WTC11 (cell line): ENCODE measurements around the gene CCM2. TPM values are rescaled to one million over a fixed set of nuclear protein-coding genes. Genes with fewer than 3 reads are reported as not detected.

Experiments
- ATAC-seq: fragments of 200-7000 bp; cut with Tn5 transposase; 2 replicates; pipeline ENCODE4 v1.10.0; 2021; ENCODE audit warnings: mild to moderate bottlenecking, moderate library complexity
- CTCF ChIA-PET: fragments of 300-600 bp; sonication (Branson Sonifier 250); formaldehyde crosslinking; loops from one replicate; lab custom pipeline; 2021; ENCODE audit warnings: antibody characterized with exemption; lab: Charles Lee
- POLR2A ChIA-PET: fragments of 350-600 bp; sonication (Branson Sonifier 250); formaldehyde crosslinking; loops from one replicate; lab custom pipeline; 2021; ENCODE audit warnings: antibody characterized with exemption; lab: Charles Lee
- DNase-seq: peaks from one replicate; pipeline ENCODE4 v3.0.0; 2021; ENCODE audit warnings: low spot score
- H3K27ac Mint-ChIP-seq: 2 replicates; pipeline ENCODE4 v1.8.0; 2021; ENCODE audit warnings: mixed read lengths
- H3K27me3 Mint-ChIP-seq: 2 replicates; pipeline ENCODE4 v1.8.0; 2021; ENCODE audit warnings: low read depth, mild to moderate bottlenecking, moderate library complexity, mixed read lengths
- H3K36me3 Mint-ChIP-seq: 2 replicates; pipeline ENCODE4 v1.8.0; 2021; ENCODE audit warnings: mixed read lengths
- H3K4me1 Mint-ChIP-seq: 2 replicates; pipeline ENCODE4 v1.8.0; 2022; ENCODE audit warnings: mixed read lengths
- H3K4me3 Mint-ChIP-seq: 2 replicates; pipeline ENCODE4 v1.8.0; 2021; ENCODE audit warnings: mild to moderate bottlenecking, moderate library complexity, mixed read lengths
- H3K9me3 Mint-ChIP-seq: 2 replicates; pipeline ENCODE4 v1.8.0; 2021; ENCODE audit warnings: mixed read lengths
- ATF1 ChIP-seq: sonication (generic); formaldehyde crosslinking; IDR thresholded peaks from 2 replicates; pipeline ENCODE4 v1.8.1; 2023; ENCODE audit warnings: mild to moderate bottlenecking, moderate library complexity, missing genetic modification reagents
- CBFB ChIP-seq: sonication (generic); formaldehyde crosslinking; IDR thresholded peaks from 2 replicates; pipeline ENCODE4 v1.8.1; 2022; ENCODE audit warnings: mild to moderate bottlenecking, low read depth, missing genetic modification reagents
- ELF4 ChIP-seq: sonication (generic); formaldehyde crosslinking; IDR thresholded peaks from 2 replicates; pipeline ENCODE4 v1.8.1; 2022; ENCODE audit warnings: low read depth, mild to moderate bottlenecking, moderate library complexity, missing genetic modification reagents
- EMX1 ChIP-seq: fragments of 250-450 bp; sonication (Bioruptor Pico); IDR thresholded peaks from 2 replicates; pipeline ENCODE4 v1.8.0; 2021; ENCODE audit warnings: mild to moderate bottlenecking
- MYBL2 ChIP-seq: sonication (generic); formaldehyde crosslinking; IDR thresholded peaks from 2 replicates; pipeline ENCODE4 v1.8.1; 2023; ENCODE audit warnings: mild to moderate bottlenecking, moderate library complexity, missing genetic modification reagents
- NFE2L1 ChIP-seq: sonication (generic); formaldehyde crosslinking; IDR thresholded peaks from 2 replicates; pipeline ENCODE4 v1.8.1; 2023; ENCODE audit warnings: missing genetic modification reagents
- NR1H2 ChIP-seq: sonication (generic); formaldehyde crosslinking; IDR thresholded peaks from 2 replicates; pipeline ENCODE4 v1.9.0; 2021; ENCODE audit warnings: mild to moderate bottlenecking, moderate library complexity, missing genetic modification reagents
- RORB ChIP-seq: fragments of 250-450 bp; sonication (Bioruptor Pico); IDR thresholded peaks from 2 replicates; pipeline ENCODE4 v1.9.0; 2021; ENCODE audit warnings: mild to moderate bottlenecking
- ZNF138 ChIP-seq: sonication (generic); formaldehyde crosslinking; conservative IDR thresholded peaks from 2 replicates; pipeline ENCODE4 v1.8.1; 2022; ENCODE audit warnings: mild to moderate bottlenecking, moderate library complexity, missing genetic modification reagents
- ZNF232 ChIP-seq: sonication (generic); formaldehyde crosslinking; IDR thresholded peaks from 2 replicates; pipeline ENCODE4 v1.8.0; 2022; ENCODE audit warnings: mild to moderate bottlenecking, missing genetic modification reagents
- ZNF263 ChIP-seq: sonication (generic); formaldehyde crosslinking; IDR thresholded peaks from 2 replicates; pipeline ENCODE4 v1.8.1; 2022; ENCODE audit warnings: low read depth, mild to moderate bottlenecking, moderate library complexity, missing genetic modification reagents
- ZNF671 ChIP-seq: fragments of 250-450 bp; sonication (Bioruptor Pico); IDR thresholded peaks from 2 replicates; pipeline ENCODE4 v1.8.0; 2021; ENCODE audit warnings: mild to moderate bottlenecking
- total RNA-seq: library from RNA; stranded (reverse); gene quantifications from 3 replicates; pipeline ENCODE4 v1.2.3, GENCODE V29; 2021
- TF ChIP-seq, protein P1 (sequence below): fragments of 250-450 bp; sonication (Bioruptor Pico); IDR thresholded peaks from 2 replicates; pipeline ENCODE4 v1.9.0; 2021; ENCODE audit warnings: mild to moderate bottlenecking, borderline replicate concordance
- TF ChIP-seq, protein P2 (sequence below): sonication (generic); formaldehyde crosslinking; IDR thresholded peaks from 2 replicates; pipeline ENCODE4 v1.8.1; 2023; ENCODE audit warnings: mild to moderate bottlenecking, moderate library complexity, missing genetic modification reagents
- TF ChIP-seq, protein P3 (sequence below): fragments of 250-450 bp; sonication (Bioruptor Pico); conservative IDR thresholded peaks from 2 replicates; pipeline ENCODE4 v1.9.0; 2021; ENCODE audit warnings: mild to moderate bottlenecking
- TF ChIP-seq, protein P4 (sequence below): sonication (generic); formaldehyde crosslinking; IDR thresholded peaks from 2 replicates; pipeline ENCODE4 v1.8.0; 2023; ENCODE audit warnings: mild to moderate bottlenecking, missing genetic modification reagents
- TF ChIP-seq, protein P5 (sequence below): fragments of 250-450 bp; sonication (Bioruptor Pico); IDR thresholded peaks from 2 replicates; pipeline ENCODE4 v1.9.0; 2021; ENCODE audit warnings: mild to moderate bottlenecking
- TF ChIP-seq, protein P6 (sequence below): fragments of 250-450 bp; sonication (Bioruptor Pico); IDR thresholded peaks from 2 replicates; pipeline ENCODE4 v2.1.2; 2022; ENCODE audit warnings: mild to moderate bottlenecking, moderate library complexity
- TF ChIP-seq, protein P7 (sequence below): sonication (generic); formaldehyde crosslinking; IDR thresholded peaks from 2 replicates; pipeline ENCODE4 v1.8.1; 2022; ENCODE audit warnings: mild to moderate bottlenecking, moderate library complexity, missing genetic modification reagents
- TF ChIP-seq, protein P8 (sequence below): sonication (generic); formaldehyde crosslinking; IDR thresholded peaks from 2 replicates; pipeline ENCODE4 v1.8.1; 2023; ENCODE audit warnings: mild to moderate bottlenecking, missing genetic modification reagents

The CCM2 gene
- total RNA-seq, 1 experiment from 2014 or later: 32.7 TPM

DNA sequence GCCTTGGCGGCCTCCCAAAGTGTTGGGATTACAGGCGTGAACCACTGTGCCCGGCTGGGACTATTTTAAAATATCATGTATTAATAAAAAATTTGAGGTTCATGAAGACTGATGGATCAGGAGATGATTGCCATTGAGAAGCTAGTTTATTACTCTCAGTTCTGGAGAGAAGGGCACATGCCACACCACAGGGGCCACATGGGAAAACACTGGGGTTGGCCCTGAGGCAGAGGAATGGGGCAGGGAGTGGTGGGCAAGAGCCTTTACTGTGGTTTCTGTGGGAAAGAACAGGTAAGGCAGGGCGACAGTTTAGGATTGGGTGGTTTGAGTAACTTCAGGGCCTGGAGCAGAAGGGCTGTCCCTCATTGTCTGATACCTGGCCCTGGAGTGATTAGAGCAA, 118.3 kb downstream of the CCM2 start:
- TF ChIP-seq, protein P1, sequence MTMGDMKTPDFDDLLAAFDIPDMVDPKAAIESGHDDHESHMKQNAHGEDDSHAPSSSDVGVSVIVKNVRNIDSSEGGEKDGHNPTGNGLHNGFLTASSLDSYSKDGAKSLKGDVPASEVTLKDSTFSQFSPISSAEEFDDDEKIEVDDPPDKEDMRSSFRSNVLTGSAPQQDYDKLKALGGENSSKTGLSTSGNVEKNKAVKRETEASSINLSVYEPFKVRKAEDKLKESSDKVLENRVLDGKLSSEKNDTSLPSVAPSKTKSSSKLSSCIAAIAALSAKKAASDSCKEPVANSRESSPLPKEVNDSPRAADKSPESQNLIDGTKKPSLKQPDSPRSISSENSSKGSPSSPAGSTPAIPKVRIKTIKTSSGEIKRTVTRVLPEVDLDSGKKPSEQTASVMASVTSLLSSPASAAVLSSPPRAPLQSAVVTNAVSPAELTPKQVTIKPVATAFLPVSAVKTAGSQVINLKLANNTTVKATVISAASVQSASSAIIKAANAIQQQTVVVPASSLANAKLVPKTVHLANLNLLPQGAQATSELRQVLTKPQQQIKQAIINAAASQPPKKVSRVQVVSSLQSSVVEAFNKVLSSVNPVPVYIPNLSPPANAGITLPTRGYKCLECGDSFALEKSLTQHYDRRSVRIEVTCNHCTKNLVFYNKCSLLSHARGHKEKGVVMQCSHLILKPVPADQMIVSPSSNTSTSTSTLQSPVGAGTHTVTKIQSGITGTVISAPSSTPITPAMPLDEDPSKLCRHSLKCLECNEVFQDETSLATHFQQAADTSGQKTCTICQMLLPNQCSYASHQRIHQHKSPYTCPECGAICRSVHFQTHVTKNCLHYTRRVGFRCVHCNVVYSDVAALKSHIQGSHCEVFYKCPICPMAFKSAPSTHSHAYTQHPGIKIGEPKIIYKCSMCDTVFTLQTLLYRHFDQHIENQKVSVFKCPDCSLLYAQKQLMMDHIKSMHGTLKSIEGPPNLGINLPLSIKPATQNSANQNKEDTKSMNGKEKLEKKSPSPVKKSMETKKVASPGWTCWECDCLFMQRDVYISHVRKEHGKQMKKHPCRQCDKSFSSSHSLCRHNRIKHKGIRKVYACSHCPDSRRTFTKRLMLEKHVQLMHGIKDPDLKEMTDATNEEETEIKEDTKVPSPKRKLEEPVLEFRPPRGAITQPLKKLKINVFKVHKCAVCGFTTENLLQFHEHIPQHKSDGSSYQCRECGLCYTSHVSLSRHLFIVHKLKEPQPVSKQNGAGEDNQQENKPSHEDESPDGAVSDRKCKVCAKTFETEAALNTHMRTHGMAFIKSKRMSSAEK (CRISPR knock-in tag): no peak
- TF ChIP-seq EMX1 (no peak), CBFB (CRISPR knock-in tag) (no peak), ZNF232 (CRISPR knock-in tag) (no peak), RORB (CRISPR knock-in tag) (no peak), ZNF671 (no peak), NR1H2 (CRISPR knock-in tag) (no peak), ATF1 (no peak), MYBL2 (CRISPR knock-in tag) (no peak), ZNF263 (CRISPR knock-in tag) (no peak), ELF4 (CRISPR knock-in tag) (no peak), ZNF138 (CRISPR knock-in tag) (no peak), NFE2L1 (CRISPR knock-in tag) (no peak)
- TF ChIP-seq, protein P2, sequence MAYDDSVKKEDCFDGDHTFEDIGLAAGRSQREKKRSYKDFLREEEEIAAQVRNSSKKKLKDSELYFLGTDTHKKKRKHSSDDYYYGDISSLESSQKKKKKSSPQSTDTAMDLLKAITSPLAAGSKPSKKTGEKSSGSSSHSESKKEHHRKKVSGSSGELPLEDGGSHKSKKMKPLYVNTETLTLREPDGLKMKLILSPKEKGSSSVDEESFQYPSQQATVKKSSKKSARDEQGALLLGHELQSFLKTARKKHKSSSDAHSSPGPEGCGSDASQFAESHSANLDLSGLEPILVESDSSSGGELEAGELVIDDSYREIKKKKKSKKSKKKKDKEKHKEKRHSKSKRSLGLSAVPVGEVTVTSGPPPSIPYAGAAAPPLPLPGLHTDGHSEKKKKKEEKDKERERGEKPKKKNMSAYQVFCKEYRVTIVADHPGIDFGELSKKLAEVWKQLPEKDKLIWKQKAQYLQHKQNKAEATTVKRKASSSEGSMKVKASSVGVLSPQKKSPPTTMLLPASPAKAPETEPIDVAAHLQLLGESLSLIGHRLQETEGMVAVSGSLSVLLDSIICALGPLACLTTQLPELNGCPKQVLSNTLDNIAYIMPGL (CRISPR knock-in tag): no peak
- TF ChIP-seq, protein P3, sequence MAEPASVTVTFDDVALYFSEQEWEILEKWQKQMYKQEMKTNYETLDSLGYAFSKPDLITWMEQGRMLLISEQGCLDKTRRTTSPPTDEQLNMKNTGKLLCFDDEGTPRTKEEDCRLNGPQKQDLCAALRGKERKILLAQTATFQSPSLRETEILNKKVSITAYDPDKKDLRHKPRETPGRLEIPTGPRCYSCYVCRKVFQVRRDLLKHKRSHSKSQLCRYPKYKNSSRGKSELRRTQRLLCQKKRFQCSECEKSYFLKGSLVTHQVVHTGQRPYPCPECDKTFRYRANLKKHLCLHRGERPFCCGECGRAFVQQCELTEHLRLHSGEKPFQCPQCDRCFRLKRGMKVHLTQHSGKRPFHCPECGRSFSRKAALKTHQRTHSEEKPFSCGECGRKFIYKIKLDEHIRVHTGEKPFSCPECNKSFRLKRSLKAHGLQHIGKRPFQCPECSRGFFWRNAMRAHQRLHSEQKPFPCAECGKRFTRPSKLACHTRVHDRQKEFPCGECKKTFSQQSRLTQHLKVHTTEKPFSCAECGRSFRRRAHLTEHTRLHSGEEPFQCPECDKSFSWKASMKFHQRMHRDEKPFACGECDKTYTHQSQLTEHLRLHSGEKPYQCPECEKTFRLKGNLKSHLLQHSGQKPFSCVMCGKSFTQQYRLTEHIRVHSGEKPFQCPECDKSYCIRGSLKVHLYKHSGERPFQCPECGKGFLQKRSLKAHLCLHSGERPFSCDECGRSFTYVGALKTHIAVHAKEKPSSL (CRISPR knock-in tag): no peak
- TF ChIP-seq, protein P4, sequence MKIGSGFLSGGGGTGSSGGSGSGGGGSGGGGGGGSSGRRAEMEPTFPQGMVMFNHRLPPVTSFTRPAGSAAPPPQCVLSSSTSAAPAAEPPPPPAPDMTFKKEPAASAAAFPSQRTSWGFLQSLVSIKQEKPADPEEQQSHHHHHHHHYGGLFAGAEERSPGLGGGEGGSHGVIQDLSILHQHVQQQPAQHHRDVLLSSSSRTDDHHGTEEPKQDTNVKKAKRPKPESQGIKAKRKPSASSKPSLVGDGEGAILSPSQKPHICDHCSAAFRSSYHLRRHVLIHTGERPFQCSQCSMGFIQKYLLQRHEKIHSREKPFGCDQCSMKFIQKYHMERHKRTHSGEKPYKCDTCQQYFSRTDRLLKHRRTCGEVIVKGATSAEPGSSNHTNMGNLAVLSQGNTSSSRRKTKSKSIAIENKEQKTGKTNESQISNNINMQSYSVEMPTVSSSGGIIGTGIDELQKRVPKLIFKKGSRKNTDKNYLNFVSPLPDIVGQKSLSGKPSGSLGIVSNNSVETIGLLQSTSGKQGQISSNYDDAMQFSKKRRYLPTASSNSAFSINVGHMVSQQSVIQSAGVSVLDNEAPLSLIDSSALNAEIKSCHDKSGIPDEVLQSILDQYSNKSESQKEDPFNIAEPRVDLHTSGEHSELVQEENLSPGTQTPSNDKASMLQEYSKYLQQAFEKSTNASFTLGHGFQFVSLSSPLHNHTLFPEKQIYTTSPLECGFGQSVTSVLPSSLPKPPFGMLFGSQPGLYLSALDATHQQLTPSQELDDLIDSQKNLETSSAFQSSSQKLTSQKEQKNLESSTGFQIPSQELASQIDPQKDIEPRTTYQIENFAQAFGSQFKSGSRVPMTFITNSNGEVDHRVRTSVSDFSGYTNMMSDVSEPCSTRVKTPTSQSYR (CRISPR knock-in tag): no peak
- TF ChIP-seq, protein P5, sequence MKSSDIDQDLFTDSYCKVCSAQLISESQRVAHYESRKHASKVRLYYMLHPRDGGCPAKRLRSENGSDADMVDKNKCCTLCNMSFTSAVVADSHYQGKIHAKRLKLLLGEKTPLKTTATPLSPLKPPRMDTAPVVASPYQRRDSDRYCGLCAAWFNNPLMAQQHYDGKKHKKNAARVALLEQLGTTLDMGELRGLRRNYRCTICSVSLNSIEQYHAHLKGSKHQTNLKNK (CRISPR knock-in tag): no peak
- TF ChIP-seq, protein P6, sequence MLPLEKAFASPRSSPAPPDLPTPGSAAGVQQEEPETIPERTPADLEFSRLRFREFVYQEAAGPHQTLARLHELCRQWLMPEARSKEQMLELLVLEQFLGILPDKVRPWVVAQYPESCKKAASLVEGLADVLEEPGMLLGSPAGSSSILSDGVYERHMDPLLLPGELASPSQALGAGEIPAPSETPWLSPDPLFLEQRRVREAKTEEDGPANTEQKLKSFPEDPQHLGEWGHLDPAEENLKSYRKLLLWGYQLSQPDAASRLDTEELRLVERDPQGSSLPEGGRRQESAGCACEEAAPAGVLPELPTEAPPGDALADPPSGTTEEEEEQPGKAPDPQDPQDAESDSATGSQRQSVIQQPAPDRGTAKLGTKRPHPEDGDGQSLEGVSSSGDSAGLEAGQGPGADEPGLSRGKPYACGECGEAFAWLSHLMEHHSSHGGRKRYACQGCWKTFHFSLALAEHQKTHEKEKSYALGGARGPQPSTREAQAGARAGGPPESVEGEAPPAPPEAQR (CRISPR knock-in tag): no peak
- TF ChIP-seq, protein P7, sequence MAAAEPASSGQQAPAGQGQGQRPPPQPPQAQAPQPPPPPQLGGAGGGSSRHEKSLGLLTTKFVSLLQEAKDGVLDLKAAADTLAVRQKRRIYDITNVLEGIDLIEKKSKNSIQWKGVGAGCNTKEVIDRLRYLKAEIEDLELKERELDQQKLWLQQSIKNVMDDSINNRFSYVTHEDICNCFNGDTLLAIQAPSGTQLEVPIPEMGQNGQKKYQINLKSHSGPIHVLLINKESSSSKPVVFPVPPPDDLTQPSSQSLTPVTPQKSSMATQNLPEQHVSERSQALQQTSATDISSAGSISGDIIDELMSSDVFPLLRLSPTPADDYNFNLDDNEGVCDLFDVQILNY (CRISPR knock-in tag): no peak
- TF ChIP-seq, protein P8, sequence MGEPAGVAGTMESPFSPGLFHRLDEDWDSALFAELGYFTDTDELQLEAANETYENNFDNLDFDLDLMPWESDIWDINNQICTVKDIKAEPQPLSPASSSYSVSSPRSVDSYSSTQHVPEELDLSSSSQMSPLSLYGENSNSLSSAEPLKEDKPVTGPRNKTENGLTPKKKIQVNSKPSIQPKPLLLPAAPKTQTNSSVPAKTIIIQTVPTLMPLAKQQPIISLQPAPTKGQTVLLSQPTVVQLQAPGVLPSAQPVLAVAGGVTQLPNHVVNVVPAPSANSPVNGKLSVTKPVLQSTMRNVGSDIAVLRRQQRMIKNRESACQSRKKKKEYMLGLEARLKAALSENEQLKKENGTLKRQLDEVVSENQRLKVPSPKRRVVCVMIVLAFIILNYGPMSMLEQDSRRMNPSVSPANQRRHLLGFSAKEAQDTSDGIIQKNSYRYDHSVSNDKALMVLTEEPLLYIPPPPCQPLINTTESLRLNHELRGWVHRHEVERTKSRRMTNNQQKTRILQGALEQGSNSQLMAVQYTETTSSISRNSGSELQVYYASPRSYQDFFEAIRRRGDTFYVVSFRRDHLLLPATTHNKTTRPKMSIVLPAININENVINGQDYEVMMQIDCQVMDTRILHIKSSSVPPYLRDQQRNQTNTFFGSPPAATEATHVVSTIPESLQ (CRISPR knock-in tag): no peak
- Mint-ChIP-seq H3K4me1 (peaks cover 2% of the 10 kb centered on the region), H3K27ac (no peak overlapping the region), H3K36me3 (no peaks in the 10 kb centered on the region), H3K4me3 (no peak overlapping the region), H3K27me3 (peaks cover 21% of the 10 kb centered on the region), H3K9me3 (no peaks in the 10 kb centered on the region)
- no peak for ATAC-seq
- CTCF ChIA-PET: interaction anchor here (0.5 to 0.7 kb wide), 2 partner anchors 30 to 119 kb away, joined by 3 read pairs; no protein-coding TSS in a partner anchor
- POLR2A ChIA-PET: no interaction called here
- no peak for DNase-seq
